Esophagus muscularis mucosa (tissue), 4 donors: ENCODE measurements around the gene RNASEL. TPM values are rescaled to one million over a fixed set of nuclear protein-coding genes. Genes with fewer than 3 reads are reported as not detected.

Source experiments
- DNase-seq: peaks from one replicate; pipeline ENCODE4 v3.0.0-alpha.2; 2017; ENCODE audit errors: extremely low spot score
- H3K27ac ChIP-seq, 4 donors: fragments of 200-600 bp; sonication (generic); replicated peaks in 1 of 4; 1 replicate in 3 of 4; 2 replicates in 1 of 4; pipeline ENCODE4 v1.5.1; 2016 to 2019; ENCODE audit warnings: mild to moderate bottlenecking in 1 of 4
- H3K27me3 ChIP-seq, 4 donors: fragments of 200-600 bp; sonication (generic); one replicate each; pipeline versions ENCODE4 v1.5.1 to v1.6.0; 2016 to 2019
- H3K36me3 ChIP-seq, 4 donors: fragments of 200-600 bp; sonication (generic); one replicate each; pipeline ENCODE4 v1.5.1; 2016 to 2019
- H3K4me1 ChIP-seq, 4 donors: fragments of 200-600 bp; sonication (generic); one replicate each; pipeline ENCODE4 v1.5.1; 2016 to 2019
- H3K4me3 ChIP-seq, 4 donors: fragments of 200-600 bp; sonication (generic); 1 replicate in 2 of 4; 2 replicates in 2 of 4; pipeline ENCODE4 v1.5.1; 2016 to 2019; ENCODE audit warnings: mild to moderate bottlenecking in 4 of 4, moderate library complexity in 1 of 4
- H3K9me3 ChIP-seq, 4 donors: fragments of 200-600 bp; sonication (generic); 1 replicate in 3 of 4; 2 replicates in 1 of 4; pipeline ENCODE4 v1.5.1; 2016 to 2019
- CTCF ChIP-seq, 3 experiments: fragments of 200-600 bp in 2 of 3; fragments of 450-650 bp in 1 of 3; sonication (generic) in 2 of 3; IDR thresholded peaks; one replicate each; pipeline ENCODE4 v1.5.1; 2017 to 2019; ENCODE audit warnings: antibody characterized with exemption in 3 of 3, mild to moderate bottlenecking in 2 of 3, moderate library complexity in 1 of 3
- EP300 ChIP-seq: sonication (generic); formaldehyde crosslinking; IDR thresholded peaks from one replicate; pipeline ENCODE4 v1.6.1; 2017; ENCODE audit warnings: antibody characterized with exemption
- POLR2A ChIP-seq: fragments of 450-650 bp; IDR thresholded peaks from one replicate; pipeline ENCODE4 v1.6.1; 2017; ENCODE audit warnings: antibody characterized with exemption, moderate library complexity, mild to moderate bottlenecking, low read depth
- POLR2AphosphoS5 ChIP-seq, 2 donors: sonication (generic); formaldehyde crosslinking; IDR thresholded peaks; one replicate each; pipeline ENCODE4 v1.6.1; 2017; ENCODE audit warnings: antibody characterized with exemption in 2 of 2
- WGBS: methylation state at CpG from one replicate; pipeline ENCODE4 v1.1.5; 2018; 5-methylcytosine and 5-hydroxymethylcytosine counted together
- intact Hi-C: fragments of 100-400 bp; cut with DNase I; formaldehyde crosslinking; loops from one replicate; pipeline ENCODE4 v1.15.1; 2023
- total RNA-seq, 4 donors: library from RNA; depleted of rRNA; stranded (reverse); fragments of >200 nt; gene quantifications; one replicate each; pipeline versions ENCODE4 v1.1.0 to v1.2.1, GENCODE V29; 2016

Gene RNASEL
- total RNA-seq, 4 donors from 2014 or later, result 6.0 to 10.8 (median 9.0) TPM

- peak overlapping the region; percentile 52 to 67 (median 58) for H3K27ac ChIP-seq
- intact Hi-C loops, result no loop called here
These were observed 12.9 kb upstream of the RNASEL start for GRCh38 chr1:182601913-182602312.

GRCh38 chr1:182601416-182601786 lies 12.3 kb upstream of the RNASEL start:
- TF ChIP-seq EP300, result no peak
- peak; percentile 79 to 96 (median 88) for TF ChIP-seq CTCF (IDR thresholded peaks at IDR 0.05)
- peak in 1 of 2 donors; percentile 49 for TF ChIP-seq POLR2AphosphoS5 (IDR thresholded peaks at IDR 0.05)
- Histone ChIP-seq H3K4me3 (peak overlapping the region in 2 of 4 donors; percentile 17 to 27), H3K4me1 (peaks cover 25 to 44% (median 42%) of the 10 kb centered on the region in 4 donors), H3K36me3 (peaks cover 0 to 21% (median 6%) of the 10 kb centered on the region in 4 donors), H3K27ac (peak overlapping the region; percentile 52 to 67 (median 58)), H3K9me3 (no peaks in the 10 kb centered on the region), H3K27me3 (no peaks in the 10 kb centered on the region)
- intact Hi-C loops, result no loop called here
- no peak for DNase-seq
- 0% methylated on average over 4 of the region's 6 CpGs for whole genome bisulfite sequencing

More at GRCh38 chr1:182601913-182602312, 12.9 kb upstream of the RNASEL start:
- TF ChIP-seq POLR2A (no peak), EP300 (no peak), POLR2AphosphoS5 (IDR thresholded peaks at IDR 0.05) (no peak), CTCF (IDR thresholded peaks at IDR 0.05) (no peak)
- peak overlapping the region in 3 of 4 donors; percentile 17 to 57 (median 27) for H3K4me3 ChIP-seq
- H3K4me1 ChIP-seq, result peaks cover 25 to 44% (median 42%) of the 10 kb centered on the region in 4 donors
- DNase-seq, result no peak
- no peaks in the 10 kb centered on the region for H3K9me3 ChIP-seq
- H3K27me3 ChIP-seq, result no peaks in the 10 kb centered on the region
- peaks cover 0 to 21% (median 6%) of the 10 kb centered on the region in 4 donors for H3K36me3 ChIP-seq
- WGBS, result 66% methylated on average over 4 of the region's 4 CpGs

GRCh38 chr1:182600745-182601415 lies 11.8 kb upstream of the RNASEL start:
- intact Hi-C loops, result no loop called here
- 67% methylated on average over 5 of the region's 5 CpGs for WGBS
- no peak for DNase-seq
- no peak overlapping the region for H3K27ac ChIP-seq
- H3K27me3 ChIP-seq, result no peaks in the 10 kb centered on the region
- no peaks in the 10 kb centered on the region for H3K9me3 ChIP-seq
- TF ChIP-seq POLR2A, result no peak
- TF ChIP-seq EP300, result no peak
- peaks cover 0 to 21% (median 6%) of the 10 kb centered on the region in 4 donors for H3K36me3 ChIP-seq
- H3K4me3 ChIP-seq, result no peak overlapping the region
- peaks cover 25 to 48% (median 46%) of the 10 kb centered on the region in 4 donors for H3K4me1 ChIP-seq

- Histone ChIP-seq H3K36me3 (peaks cover 0 to 21% (median 6%) of the 10 kb centered on the region in 4 donors), H3K4me1 (peaks cover 25 to 53% (median 50%) of the 10 kb centered on the region in 4 donors), H3K27ac (no peak overlapping the region), H3K9me3 (no peaks in the 10 kb centered on the region), H3K27me3 (no peaks in the 10 kb centered on the region), H3K4me3 (no peak overlapping the region)
- 86% methylated on average over 14 of the region's 17 CpGs for WGBS
- intact Hi-C loops, result no loop called here
- DNase-seq, result no peak
- no peak for TF ChIP-seq CTCF (IDR thresholded peaks at IDR 0.05)
- TF ChIP-seq POLR2AphosphoS5 (IDR thresholded peaks at IDR 0.05), result no peak
- no peak for TF ChIP-seq POLR2A
- no peak for TF ChIP-seq EP300
These were observed 11.1 kb upstream of the RNASEL start for GRCh38 chr1:182600036-182600713.

GRCh38 chr1:182599339-182599738 lies 10.3 kb upstream of the RNASEL start:
- H3K4me1 ChIP-seq, result peaks cover 21 to 48% (median 45%) of the 10 kb centered on the region in 4 donors
- intact Hi-C loops, result loop anchor here (1.0 to 5.0 kb wide), 2 partner anchors 184 to 512 kb away; no protein-coding TSS in a partner anchor
- 77% methylated on average over 5 of the region's 6 CpGs for WGBS
- no peaks in the 10 kb centered on the region for H3K27me3 ChIP-seq
- TF ChIP-seq POLR2AphosphoS5 (IDR thresholded peaks at IDR 0.05) (no peak), EP300 (no peak), POLR2A (no peak), CTCF (IDR thresholded peaks at IDR 0.05) (peak in 1 of 3 experiments; percentile 17)
- H3K4me3 ChIP-seq, result no peak overlapping the region
- H3K27ac ChIP-seq, result no peak overlapping the region
- no peak for DNase-seq
- no peaks in the 10 kb centered on the region for H3K9me3 ChIP-seq
- peaks cover 0 to 21% (median 6%) of the 10 kb centered on the region in 4 donors for H3K36me3 ChIP-seq
